ENCODE results near the gene GSTO1.

The GSTO1 gene

GRCh38 chr10:104253106-104253505 lies 1.6 kb upstream of the GSTO1 start:
- TF ChIP-seq CTCF (IDR thresholded peaks at IDR 0.05): no peak

GRCh38 chr10:104253606-104254410 lies 884 bp upstream of the GSTO1 start:
- TF ChIP-seq CTCF (IDR thresholded peaks at IDR 0.05): no peak

DNA sequence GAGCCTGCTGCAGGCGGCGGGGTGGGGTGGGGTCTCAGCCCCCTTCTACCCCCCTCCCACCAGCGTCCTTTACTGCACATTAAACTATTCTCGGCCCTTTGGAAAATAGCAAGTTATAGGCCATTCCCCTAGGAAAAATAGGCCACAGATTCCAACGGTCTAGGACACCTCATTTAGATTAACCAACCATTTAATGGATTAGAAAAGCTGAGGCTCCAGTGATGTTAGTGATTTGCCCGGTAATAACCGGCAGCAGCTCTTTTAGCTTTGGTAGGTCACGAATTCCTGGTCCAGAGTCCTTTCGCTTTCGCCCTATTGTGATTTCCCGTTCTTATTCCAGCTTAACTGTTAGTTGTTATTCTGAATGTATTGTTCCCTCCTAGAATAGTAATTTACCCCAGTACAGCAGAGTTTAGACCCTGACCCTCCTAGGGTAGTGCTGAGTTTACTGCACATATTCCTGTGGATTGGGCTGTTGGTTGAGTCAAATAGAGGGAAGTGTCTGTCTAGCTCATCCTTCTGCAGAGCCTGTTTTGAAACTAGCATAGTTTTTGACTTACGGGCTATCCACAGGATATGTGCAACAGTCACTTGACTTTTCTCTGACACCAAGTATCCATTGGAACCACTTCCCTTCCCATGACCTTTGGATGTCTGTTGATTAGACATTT lies 754 bp downstream of the GSTO1 start:
- TF ChIP-seq CTCF (IDR thresholded peaks at IDR 0.05): no peak

- TF ChIP-seq CTCF (IDR thresholded peaks at IDR 0.05): no peak
Observed at GRCh38 chr10:104256335-104256961, 1.8 kb downstream of the GSTO1 start.

- no peak for TF ChIP-seq CTCF (IDR thresholded peaks at IDR 0.05)
Observed at GRCh38 chr10:104257235-104257634, 2.5 kb downstream of the GSTO1 start.

DNA sequence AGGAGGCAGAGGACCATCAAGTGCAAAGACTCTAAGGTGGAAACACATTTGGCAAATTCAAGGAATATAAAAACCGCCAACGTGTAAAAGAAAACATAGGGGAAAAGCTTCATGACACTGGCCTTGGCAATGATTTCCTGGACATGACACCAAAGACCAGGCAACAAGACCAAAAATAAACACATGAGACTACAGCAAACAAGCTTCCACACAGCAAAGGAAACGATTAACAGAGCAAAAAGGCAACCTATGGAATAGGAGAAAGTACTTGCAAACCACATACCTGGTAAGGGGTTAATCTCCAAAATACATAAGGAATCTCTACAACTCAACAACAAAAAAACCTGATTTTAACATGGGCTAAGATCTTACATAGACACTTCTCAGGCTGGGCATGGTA lies 3.5 kb downstream of the GSTO1 start:
- TF ChIP-seq CTCF (IDR thresholded peaks at IDR 0.05): no peak

GRCh38 chr10:104259456-104259855 lies 4.8 kb downstream of the GSTO1 start:
- no peak for TF ChIP-seq CTCF (IDR thresholded peaks at IDR 0.05)
